IgD-negative memory B cell (primary cell): ENCODE data around the gene NFIB. TPM values are rescaled to one million over a fixed set of nuclear protein-coding genes. Genes with fewer than 3 reads are reported as not detected.

Experiments used
- H3K27ac Mint-ChIP-seq, 3 donors: one replicate each; pipeline ENCODE4 v1.8.0; 2020 to 2022; ENCODE audit warnings: mild to moderate bottlenecking in 3 of 3, mixed read lengths in 3 of 3, moderate library complexity in 1 of 3
- H3K27me3 Mint-ChIP-seq: one replicate; pipeline ENCODE4 v1.8.0; 2021; ENCODE audit warnings: mixed read lengths
- H3K36me3 Mint-ChIP-seq: one replicate; pipeline ENCODE4 v1.8.0; 2020; ENCODE audit warnings: mild to moderate bottlenecking, mixed read lengths
- H3K4me1 Mint-ChIP-seq, 3 donors: one replicate each; pipeline ENCODE4 v1.8.0; 2020 to 2022; ENCODE audit warnings: mixed read lengths in 3 of 3, mild to moderate bottlenecking in 1 of 3
- H3K4me3 Mint-ChIP-seq, 4 donors: one replicate each; pipeline ENCODE4 v1.8.0; 2020 to 2022; ENCODE audit warnings: mild to moderate bottlenecking in 4 of 4, mixed read lengths in 4 of 4, moderate library complexity in 3 of 4
- H3K9me3 Mint-ChIP-seq, 3 donors: one replicate each; pipeline ENCODE4 v1.8.0; 2020 to 2021; ENCODE audit warnings: mixed read lengths in 3 of 3, mild to moderate bottlenecking in 1 of 3
- polyA plus RNA-seq: library from polyadenylated mRNA; unstranded; fragments of 300-500 nt; fragmentation: Illumina TruSeq; gene quantifications from one replicate; pipeline ENCODE4 v1.2.3, GENCODE V29; 2021

The NFIB gene
- polyA plus RNA-seq, 1 donor from 2014 or later: not detected

DNA sequence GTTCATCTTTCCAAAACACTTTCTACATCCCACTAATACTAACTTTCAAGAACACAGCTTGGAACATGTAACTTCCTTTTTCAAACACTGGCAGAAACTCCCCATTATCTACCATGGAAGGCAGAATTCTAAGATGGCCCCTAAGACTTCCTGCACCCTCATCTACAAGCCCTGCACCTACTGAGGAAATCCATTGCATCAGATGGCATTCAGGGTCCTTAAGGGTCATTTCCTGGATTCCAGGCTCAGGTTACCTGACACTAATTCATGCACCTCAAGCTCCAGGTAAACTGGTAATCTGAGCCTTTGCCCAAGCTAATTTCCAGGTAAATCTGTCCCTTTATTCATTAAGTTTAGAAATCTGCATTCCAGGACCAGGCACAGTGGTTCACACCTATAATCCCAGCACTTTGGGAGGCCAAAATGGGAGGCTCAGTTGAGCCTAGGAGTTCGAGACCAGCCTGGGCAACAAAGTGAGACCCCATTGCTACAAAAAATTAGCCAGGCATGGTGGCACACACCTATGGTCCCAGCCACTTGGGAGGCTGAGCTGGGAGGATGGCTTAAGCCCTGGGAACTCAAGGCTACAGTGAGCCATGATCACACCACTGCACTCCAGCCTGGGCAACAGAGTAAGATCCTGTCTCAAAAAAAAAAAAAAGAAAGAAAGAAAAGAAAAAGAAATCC, 91.6 kb downstream of the NFIB start:
- H3K27me3 Mint-ChIP-seq: peaks cover 3% of the 10 kb centered on the region

DNA sequence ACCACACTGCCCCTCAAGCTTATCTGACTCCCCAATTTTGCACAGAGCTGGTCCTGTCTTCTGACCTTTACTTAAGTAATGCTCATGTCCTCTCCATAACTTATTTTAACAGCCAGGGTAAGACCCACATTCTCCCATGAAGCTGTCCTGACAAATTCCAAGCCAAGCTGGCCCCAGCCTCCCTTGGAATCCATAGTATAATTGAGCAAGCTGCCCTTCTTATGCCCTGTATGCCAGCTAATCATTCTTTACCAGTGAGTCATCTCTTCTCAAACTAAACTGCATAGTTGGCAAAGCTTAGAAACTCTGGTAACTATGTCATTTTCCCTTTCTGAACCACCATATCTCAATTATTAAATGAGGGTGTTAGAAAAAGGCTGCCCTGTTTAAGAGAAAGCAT, 92.4 kb downstream of the NFIB start:
- no peaks in the 10 kb centered on the region for H3K4me1 Mint-ChIP-seq
- H3K27ac Mint-ChIP-seq: no peak overlapping the region
- H3K9me3 Mint-ChIP-seq: peaks cover 0 to 4% (median 2%) of the 10 kb centered on the region in 3 donors
- no peaks in the 10 kb centered on the region for H3K36me3 Mint-ChIP-seq
- H3K4me3 Mint-ChIP-seq: no peak overlapping the region
- H3K27me3 Mint-ChIP-seq: peaks cover 3% of the 10 kb centered on the region

More for the DNA sequence above, 91.6 kb downstream of the NFIB start:
- H3K9me3 Mint-ChIP-seq: peaks cover 0 to 4% (median 2%) of the 10 kb centered on the region in 3 donors
- no peak overlapping the region for H3K27ac Mint-ChIP-seq
- no peaks in the 10 kb centered on the region for H3K4me1 Mint-ChIP-seq
- H3K4me3 Mint-ChIP-seq: no peak overlapping the region
- no peaks in the 10 kb centered on the region for H3K36me3 Mint-ChIP-seq

DNA sequence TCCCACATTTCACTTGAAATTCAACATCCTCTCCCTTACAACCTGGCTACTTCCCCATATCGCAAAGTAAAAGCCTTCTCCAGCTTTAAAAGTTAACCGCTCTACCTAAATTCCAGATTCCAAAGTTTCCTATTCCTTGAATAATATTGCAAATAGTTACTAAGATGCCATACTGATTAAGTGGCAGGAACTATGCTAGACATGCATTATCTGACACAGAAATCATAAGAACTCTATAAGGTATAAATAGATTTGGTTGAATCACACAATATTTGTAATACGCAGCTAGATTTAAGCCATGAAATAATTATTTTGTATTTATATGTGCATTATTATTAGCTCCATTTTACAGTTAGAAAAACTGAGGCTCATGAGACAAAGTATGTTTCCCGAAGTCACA, 92.8 kb downstream of the NFIB start:
- H3K36me3 Mint-ChIP-seq: no peaks in the 10 kb centered on the region
- no peaks in the 10 kb centered on the region for H3K4me1 Mint-ChIP-seq
- peaks cover 3% of the 10 kb centered on the region for H3K27me3 Mint-ChIP-seq
- no peak overlapping the region for H3K27ac Mint-ChIP-seq
- peaks cover 0 to 4% (median 2%) of the 10 kb centered on the region in 3 donors for H3K9me3 Mint-ChIP-seq
- no peak overlapping the region for H3K4me3 Mint-ChIP-seq

DNA sequence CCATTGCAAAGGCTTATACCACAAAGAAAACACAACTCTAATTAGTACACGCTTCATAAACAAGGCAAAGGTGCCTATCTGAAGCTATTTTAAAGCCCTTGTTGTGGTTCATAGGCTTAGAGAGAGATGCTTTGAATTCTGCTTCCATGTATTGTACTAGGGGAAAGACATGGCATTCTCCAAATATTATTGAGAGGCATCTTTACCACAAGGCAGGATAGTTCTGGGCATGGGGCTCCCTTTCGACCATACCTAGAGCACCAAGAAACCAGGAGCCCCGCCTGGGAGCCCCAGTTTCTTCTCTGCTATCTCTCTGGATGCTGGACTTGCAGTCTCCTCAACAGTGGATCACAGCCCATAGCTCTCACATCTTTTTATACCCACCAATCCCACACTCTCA, 93.7 kb downstream of the NFIB start:
- Mint-ChIP-seq H3K4me1 (no peaks in the 10 kb centered on the region), H3K36me3 (no peaks in the 10 kb centered on the region), H3K27ac (no peak overlapping the region), H3K27me3 (peaks cover 3% of the 10 kb centered on the region), H3K4me3 (no peak overlapping the region), H3K9me3 (peaks cover 0 to 4% (median 2%) of the 10 kb centered on the region in 3 donors)

DNA sequence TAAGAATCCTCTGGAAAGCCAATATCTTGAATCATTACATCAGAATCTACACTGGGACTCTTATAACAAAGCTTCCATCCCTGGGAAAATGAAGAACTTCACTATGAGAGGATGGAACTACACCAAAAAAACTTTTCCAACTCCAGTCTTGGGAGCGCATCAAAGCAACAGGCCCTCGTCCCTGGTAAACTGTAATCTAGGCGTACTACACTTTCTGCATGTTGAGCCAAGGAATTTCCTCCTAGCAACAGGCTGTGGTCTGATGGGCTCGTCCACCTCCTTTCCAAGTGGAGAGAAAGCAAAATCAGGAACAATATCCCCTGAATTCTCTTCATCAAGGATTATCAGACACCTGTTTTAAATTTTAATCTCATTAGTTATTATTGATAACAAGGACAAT, 94.1 kb downstream of the NFIB start:
- no peaks in the 10 kb centered on the region for H3K36me3 Mint-ChIP-seq
- no peak overlapping the region for H3K4me3 Mint-ChIP-seq
- H3K4me1 Mint-ChIP-seq: no peaks in the 10 kb centered on the region
- H3K27ac Mint-ChIP-seq: no peak overlapping the region
- peaks cover 3% of the 10 kb centered on the region for H3K27me3 Mint-ChIP-seq
- peaks cover 0 to 4% (median 2%) of the 10 kb centered on the region in 3 donors for H3K9me3 Mint-ChIP-seq

DNA sequence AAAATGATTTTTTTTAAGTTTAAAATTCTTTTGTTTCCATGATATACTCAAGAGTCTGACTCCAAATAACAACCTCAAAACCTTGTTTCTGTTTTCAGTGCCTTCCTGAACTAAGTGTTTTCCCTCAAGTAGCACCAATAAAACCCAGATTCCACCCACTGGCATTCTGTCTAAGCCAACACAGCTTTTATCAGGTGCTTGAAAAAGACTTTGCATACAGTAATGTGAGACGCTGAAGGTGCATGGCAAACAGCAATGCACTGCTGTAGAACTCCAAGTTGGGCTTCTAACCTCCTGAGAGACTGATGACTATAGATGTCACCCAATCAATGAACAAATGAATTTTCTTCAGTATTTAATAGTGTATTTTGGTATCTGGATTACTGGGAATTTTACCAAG, 95.7 kb downstream of the NFIB start:
- no peaks in the 10 kb centered on the region for H3K4me1 Mint-ChIP-seq
- H3K27ac Mint-ChIP-seq: no peak overlapping the region
- H3K9me3 Mint-ChIP-seq: peaks cover 0 to 4% (median 2%) of the 10 kb centered on the region in 3 donors
- peaks cover 5% of the 10 kb centered on the region for H3K27me3 Mint-ChIP-seq
- H3K4me3 Mint-ChIP-seq: no peak overlapping the region
- no peaks in the 10 kb centered on the region for H3K36me3 Mint-ChIP-seq

DNA sequence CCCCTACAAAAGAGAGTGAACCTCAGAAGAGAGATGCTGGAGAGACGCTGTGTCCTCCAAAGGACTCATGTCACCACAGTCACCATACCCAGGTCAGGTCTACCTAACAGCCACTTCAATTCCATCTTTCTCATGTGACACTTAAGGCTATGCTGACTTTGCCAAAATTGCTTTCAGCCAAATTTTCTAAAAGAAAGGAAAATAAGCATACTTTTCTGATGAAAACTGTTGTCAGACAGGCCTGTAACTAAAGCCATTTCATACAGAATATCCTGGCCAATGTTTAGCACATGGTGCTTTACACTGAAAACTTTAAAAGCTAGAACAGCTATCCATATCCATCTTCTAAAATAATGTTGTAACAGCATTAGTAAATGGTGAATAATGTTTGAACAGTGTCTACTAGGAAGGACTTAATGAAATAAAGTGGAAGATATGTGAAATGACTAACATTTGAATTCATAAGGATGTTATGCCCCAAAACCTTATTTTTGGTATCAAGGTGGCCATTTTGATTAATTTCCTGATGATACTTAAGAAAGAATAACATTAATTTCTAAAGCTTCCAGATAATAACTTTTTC, 97.2 kb downstream of the NFIB start:
- H3K4me3 Mint-ChIP-seq: no peak overlapping the region
- no peaks in the 10 kb centered on the region for H3K36me3 Mint-ChIP-seq
- H3K27me3 Mint-ChIP-seq: peaks cover 2% of the 10 kb centered on the region
- no peak overlapping the region for H3K27ac Mint-ChIP-seq
- no peaks in the 10 kb centered on the region for H3K4me1 Mint-ChIP-seq
- H3K9me3 Mint-ChIP-seq: peaks cover 0 to 4% (median 2%) of the 10 kb centered on the region in 3 donors

DNA sequence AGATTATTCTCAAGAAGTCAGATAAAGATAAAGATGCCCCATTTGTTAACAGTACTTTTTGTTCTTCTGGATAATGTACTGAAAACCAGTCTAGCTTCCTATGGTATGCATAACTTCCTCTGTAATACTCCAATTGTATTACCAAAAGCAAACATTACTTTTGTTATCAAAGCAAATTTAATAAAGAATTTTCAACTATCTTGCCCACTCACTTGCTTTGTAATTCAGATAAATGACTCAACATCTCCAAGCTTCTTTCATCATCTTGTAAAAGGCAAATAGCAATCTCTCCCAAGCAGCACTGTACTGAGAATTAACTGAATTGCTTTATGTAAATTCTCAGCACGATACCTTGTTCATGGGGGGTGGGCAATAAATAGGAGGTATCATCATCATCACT, 98.3 kb downstream of the NFIB start:
- Mint-ChIP-seq H3K4me1 (no peaks in the 10 kb centered on the region), H3K4me3 (no peak overlapping the region), H3K27ac (no peak overlapping the region), H3K36me3 (no peaks in the 10 kb centered on the region), H3K9me3 (peaks cover 0 to 2% (median 0%) of the 10 kb centered on the region in 3 donors), H3K27me3 (peaks cover 2% of the 10 kb centered on the region)

DNA sequence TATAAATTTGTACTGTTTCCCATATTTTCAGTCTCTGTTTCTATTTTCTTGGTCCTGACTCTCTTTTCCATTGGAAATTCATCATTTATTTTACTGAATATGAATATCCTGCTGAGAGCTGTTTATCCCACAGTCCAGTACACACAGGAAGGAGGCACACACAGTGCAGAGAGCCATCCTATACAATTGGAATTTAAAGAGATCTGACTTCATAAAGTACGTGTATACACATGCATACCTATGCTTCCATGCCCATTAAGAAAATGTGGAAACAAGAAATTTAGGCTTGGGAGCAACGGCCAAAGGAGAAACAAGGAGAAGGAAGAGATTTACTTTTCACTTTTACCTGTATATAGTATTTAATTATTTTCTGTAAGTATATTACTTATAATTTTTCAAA, 99.2 kb downstream of the NFIB start:
- Mint-ChIP-seq H3K4me1 (no peaks in the 10 kb centered on the region), H3K27me3 (peaks cover 2% of the 10 kb centered on the region)

DNA sequence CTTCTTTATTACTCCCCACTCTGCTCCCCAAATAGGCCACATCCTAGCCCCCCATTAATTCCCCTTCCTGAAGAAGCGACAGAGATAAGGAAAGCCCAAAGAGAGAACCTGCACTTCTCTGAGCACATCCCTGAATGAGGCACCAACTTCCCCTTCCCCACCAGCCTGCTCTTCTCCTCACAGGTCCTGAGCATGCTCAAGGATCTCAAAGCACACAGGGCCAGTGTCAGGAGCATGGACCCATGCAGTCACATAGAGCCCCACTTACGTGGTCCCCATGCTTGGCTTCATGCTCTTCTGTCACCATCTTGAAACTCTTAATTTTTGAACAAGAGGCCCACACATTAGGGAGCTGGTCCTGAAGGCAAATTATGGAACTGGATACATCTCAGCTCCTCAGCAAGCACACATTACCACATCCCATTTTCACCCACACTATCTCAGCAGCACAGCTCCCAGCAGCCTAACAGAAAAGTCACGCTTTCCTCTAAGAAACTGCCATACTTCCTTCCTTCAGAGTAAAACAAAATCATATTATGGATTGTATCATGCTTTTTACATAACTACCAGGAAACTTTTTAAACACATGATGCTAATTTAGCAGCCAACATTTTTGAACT, 99.8 kb downstream of the NFIB start:
- H3K4me1 Mint-ChIP-seq: no peaks in the 10 kb centered on the region
- H3K4me3 Mint-ChIP-seq: no peak overlapping the region
- H3K36me3 Mint-ChIP-seq: no peaks in the 10 kb centered on the region
- H3K27me3 Mint-ChIP-seq: peaks cover 5% of the 10 kb centered on the region
- H3K27ac Mint-ChIP-seq: no peak overlapping the region
- H3K9me3 Mint-ChIP-seq: no peaks in the 10 kb centered on the region

More for the DNA sequence above, 99.2 kb downstream of the NFIB start:
- H3K9me3 Mint-ChIP-seq: no peaks in the 10 kb centered on the region
- no peaks in the 10 kb centered on the region for H3K36me3 Mint-ChIP-seq
- H3K27ac Mint-ChIP-seq: no peak overlapping the region
- H3K4me3 Mint-ChIP-seq: no peak overlapping the region

DNA sequence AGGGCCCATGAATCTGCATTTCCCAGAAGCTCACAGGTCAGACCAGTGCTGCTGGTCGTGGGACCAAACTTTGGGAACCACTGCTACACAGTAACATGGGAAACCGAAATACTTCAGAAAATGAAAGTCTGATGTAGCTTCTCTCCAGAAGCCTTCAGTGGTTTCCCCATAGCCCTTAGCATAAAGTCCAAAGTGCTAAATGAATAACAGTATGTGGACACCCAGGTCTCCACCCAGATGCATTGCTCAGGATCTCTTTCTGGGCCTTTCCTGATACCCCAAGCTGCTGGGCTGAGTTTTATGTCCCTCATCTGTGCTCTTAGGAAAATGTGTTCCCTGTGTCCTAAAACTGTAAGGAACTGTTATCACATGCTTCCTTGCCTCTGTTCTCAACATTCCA, 100.4 kb downstream of the NFIB start:
- no peak overlapping the region for H3K4me3 Mint-ChIP-seq
- no peaks in the 10 kb centered on the region for H3K4me1 Mint-ChIP-seq
- H3K27ac Mint-ChIP-seq: no peak overlapping the region
- H3K27me3 Mint-ChIP-seq: peaks cover 5% of the 10 kb centered on the region
- no peaks in the 10 kb centered on the region for H3K36me3 Mint-ChIP-seq
- no peaks in the 10 kb centered on the region for H3K9me3 Mint-ChIP-seq

DNA sequence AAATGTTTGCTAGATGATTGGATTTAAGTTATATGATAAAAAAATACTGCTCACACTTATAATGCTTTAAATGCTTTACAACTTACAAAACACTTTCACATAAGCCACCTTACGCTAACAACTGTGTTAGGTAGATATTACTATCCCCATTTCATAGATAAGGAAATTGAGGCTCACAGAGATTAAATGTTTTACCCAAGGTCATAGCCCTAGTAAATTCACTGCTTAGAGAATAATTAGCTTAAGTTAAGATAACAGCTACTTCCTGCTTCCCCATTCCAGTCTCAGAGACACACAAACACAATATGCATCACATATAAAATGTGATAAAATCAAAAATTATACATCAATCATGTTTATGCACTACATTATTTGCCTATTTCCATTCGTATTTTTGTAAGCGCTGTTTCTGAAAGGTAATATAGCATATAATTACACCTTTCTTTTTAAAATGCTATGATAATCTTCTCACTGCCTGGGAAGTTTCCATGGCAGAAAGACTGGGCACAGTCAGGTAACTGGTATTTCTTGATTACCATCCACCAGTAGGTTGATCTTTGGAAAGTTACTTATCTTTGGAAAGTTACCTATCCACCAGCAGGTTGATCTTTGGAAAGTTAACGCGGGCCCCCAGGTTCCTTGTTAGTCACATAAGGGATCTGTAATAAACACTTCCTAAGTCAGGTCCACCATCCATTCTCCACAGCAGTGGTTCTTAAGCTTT, 101.1 kb downstream of the NFIB start:
- Mint-ChIP-seq H3K27me3 (peaks cover 5% of the 10 kb centered on the region), H3K9me3 (no peaks in the 10 kb centered on the region), H3K36me3 (no peaks in the 10 kb centered on the region), H3K4me1 (no peaks in the 10 kb centered on the region), H3K27ac (no peak overlapping the region), H3K4me3 (no peak overlapping the region)

DNA sequence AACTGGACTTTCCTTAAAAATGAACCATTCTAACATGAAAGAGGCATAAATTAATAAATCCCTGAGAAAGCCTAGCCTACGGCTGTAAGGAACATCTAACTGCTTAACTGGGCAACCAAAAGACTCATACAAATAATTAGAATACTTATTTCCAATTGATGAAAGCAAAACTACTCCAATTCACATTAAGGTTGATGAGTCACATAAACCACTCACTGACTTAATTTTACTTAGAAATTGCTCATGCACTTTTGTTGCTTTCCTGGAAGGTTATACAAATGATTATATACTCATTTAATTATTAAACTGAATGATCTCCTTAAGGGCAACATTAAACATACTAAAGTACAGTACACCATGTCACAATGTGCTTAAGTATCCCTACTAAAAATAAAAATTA, 101.9 kb downstream of the NFIB start:
- peaks cover 0 to 2% (median 0%) of the 10 kb centered on the region in 3 donors for H3K9me3 Mint-ChIP-seq
- H3K27ac Mint-ChIP-seq: no peak overlapping the region
- no peaks in the 10 kb centered on the region for H3K36me3 Mint-ChIP-seq
- peaks cover 5% of the 10 kb centered on the region for H3K27me3 Mint-ChIP-seq
- H3K4me3 Mint-ChIP-seq: no peak overlapping the region
- no peaks in the 10 kb centered on the region for H3K4me1 Mint-ChIP-seq

DNA sequence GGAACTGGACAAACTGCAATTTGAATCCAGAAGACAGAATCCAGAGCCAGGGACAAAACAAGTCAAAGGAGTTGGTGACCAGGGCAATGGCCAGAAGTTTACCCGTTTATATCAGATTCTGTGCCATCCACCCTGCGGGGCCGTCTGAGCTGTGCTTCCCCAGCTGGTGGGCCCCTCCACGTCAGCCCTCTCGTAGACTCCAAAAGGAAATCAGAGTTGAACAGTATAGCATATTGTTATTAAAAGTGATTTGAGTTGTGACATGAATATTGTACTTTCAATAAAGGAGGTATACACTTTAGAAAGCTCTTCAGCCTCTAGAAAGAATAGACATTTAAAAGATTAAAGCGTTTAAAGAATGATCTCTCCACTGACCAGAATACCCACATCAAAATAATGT, 102.4 kb downstream of the NFIB start:
- Mint-ChIP-seq H3K27ac (no peak overlapping the region), H3K9me3 (peaks cover 0 to 2% (median 0%) of the 10 kb centered on the region in 3 donors), H3K36me3 (no peaks in the 10 kb centered on the region), H3K4me1 (no peaks in the 10 kb centered on the region), H3K4me3 (no peak overlapping the region), H3K27me3 (peaks cover 5% of the 10 kb centered on the region)

DNA sequence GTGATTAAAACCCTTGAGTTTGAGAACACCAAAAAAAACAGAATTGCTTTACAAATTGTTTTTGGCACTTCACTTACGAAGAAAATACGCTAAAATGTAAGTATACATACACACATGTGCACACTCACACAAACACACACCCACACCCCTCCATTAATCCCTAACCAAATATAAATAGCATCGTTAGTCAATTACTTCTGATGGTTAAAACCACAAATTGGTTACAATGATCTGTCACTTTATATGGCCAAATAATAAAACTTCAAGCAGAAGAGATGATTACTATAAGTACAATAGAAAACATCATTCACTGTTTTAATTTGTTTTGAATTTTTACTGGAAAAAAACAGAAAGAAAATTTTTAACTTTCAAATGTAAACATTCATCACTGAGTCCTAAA, 103.5 kb downstream of the NFIB start:
- Mint-ChIP-seq H3K36me3 (no peaks in the 10 kb centered on the region), H3K4me1 (no peaks in the 10 kb centered on the region), H3K27ac (no peak overlapping the region), H3K9me3 (peaks cover 0 to 2% (median 0%) of the 10 kb centered on the region in 3 donors), H3K4me3 (no peak overlapping the region), H3K27me3 (peaks cover 5% of the 10 kb centered on the region)
